Measurements from ENCODE around the gene PCOLCE2. TPM values are rescaled to one million over a fixed set of nuclear protein-coding genes. Genes with fewer than 3 reads are reported as not detected.

The PCOLCE2 gene
- total RNA-seq, 1 experiment from 2014 or later: 1.5 TPM

DNA sequence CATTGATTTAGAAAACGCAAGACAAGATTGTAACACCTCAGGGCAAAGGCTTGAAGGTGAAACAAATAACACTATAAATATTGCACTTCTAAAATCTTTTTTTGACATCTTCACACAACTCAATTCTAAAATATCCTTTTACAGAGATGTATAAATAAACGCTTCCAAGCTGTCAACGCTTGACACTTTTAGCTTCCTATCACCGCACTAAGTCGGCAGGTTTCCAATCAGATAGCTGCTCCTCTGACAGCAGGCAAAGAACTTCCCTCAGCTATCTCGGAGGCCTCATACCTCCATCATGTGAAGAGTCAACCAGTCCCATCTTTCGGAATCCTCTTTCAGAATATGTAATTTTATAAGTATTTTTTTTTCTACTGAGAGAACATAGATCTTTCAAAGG lies 71.0 kb downstream of the PCOLCE2 start:
- H3K27me3 ChIP-seq (ENCODE audit: insufficient read depth, low read depth): no peaks in the 10 kb centered on the region
- no peaks in the 10 kb centered on the region for H3K4me1 ChIP-seq (replicated peaks; ENCODE audit: insufficient read depth)
- no peak overlapping the region for H3K4me2 ChIP-seq
- no peaks in the 10 kb centered on the region for H3K9me3 ChIP-seq (ENCODE audit: insufficient read depth, low read depth)
- no peaks in the 10 kb centered on the region for H3K9me2 ChIP-seq (ENCODE audit: insufficient read depth)
- intact Hi-C loops (cut with micrococcal nuclease; ENCODE audit: unreplicated experiment): no loop called here
- BruUV-seq (replicated peaks): no TSS peak
- CTCF ChIA-PET: no interaction called here
- H4K20me1 ChIP-seq (ENCODE audit: insufficient read depth): no peaks in the 10 kb centered on the region
- H3K27ac ChIP-seq: no peak overlapping the region
- H3F3A ChIP-seq (ENCODE audit: insufficient read depth, low read depth): no peaks in the 10 kb centered on the region
- DNase-seq: no peak
- no peak overlapping the region for H3K4me3 ChIP-seq
- H2AFZ ChIP-seq: no peak overlapping the region
- POLR2A ChIA-PET (ENCODE audit: unreplicated experiment): no interaction called here
- TF ChIP-seq EZH2 (IDR thresholded peaks at IDR 0.05; ENCODE audit: low read depth): no peak
- TF ChIP-seq, protein P1, sequence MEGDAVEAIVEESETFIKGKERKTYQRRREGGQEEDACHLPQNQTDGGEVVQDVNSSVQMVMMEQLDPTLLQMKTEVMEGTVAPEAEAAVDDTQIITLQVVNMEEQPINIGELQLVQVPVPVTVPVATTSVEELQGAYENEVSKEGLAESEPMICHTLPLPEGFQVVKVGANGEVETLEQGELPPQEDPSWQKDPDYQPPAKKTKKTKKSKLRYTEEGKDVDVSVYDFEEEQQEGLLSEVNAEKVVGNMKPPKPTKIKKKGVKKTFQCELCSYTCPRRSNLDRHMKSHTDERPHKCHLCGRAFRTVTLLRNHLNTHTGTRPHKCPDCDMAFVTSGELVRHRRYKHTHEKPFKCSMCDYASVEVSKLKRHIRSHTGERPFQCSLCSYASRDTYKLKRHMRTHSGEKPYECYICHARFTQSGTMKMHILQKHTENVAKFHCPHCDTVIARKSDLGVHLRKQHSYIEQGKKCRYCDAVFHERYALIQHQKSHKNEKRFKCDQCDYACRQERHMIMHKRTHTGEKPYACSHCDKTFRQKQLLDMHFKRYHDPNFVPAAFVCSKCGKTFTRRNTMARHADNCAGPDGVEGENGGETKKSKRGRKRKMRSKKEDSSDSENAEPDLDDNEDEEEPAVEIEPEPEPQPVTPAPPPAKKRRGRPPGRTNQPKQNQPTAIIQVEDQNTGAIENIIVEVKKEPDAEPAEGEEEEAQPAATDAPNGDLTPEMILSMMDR (conservative IDR thresholded peaks at IDR 0.05): no peak
- H3K79me2 ChIP-seq (ENCODE audit: low read depth): no peaks in the 10 kb centered on the region
- no peaks in the 10 kb centered on the region for H3K36me3 ChIP-seq (ENCODE audit: low read depth)

- no peak for DNase-seq
- BruUV-seq (replicated peaks): no TSS peak
- Histone ChIP-seq H2AFZ (no peak overlapping the region), H3K4me1 (replicated peaks; ENCODE audit: insufficient read depth) (no peaks in the 10 kb centered on the region), H3K9me2 (ENCODE audit: insufficient read depth) (no peaks in the 10 kb centered on the region), H3K27me3 (ENCODE audit: insufficient read depth, low read depth) (no peaks in the 10 kb centered on the region), H3K4me3 (no peak overlapping the region), H3K36me3 (ENCODE audit: low read depth) (no peaks in the 10 kb centered on the region), H3K9me3 (ENCODE audit: insufficient read depth, low read depth) (no peaks in the 10 kb centered on the region), H3F3A (ENCODE audit: insufficient read depth, low read depth) (no peaks in the 10 kb centered on the region), H3K79me2 (ENCODE audit: low read depth) (no peaks in the 10 kb centered on the region), H3K27ac (no peak overlapping the region), H4K20me1 (ENCODE audit: insufficient read depth) (no peaks in the 10 kb centered on the region), H3K4me2 (no peak overlapping the region)
- ChIA-PET POLR2A (ENCODE audit: unreplicated experiment) (no interaction called here), CTCF (no interaction called here)
- TF ChIP-seq EZH2 (IDR thresholded peaks at IDR 0.05; ENCODE audit: low read depth): no peak
- TF ChIP-seq, protein P1 (conservative IDR thresholded peaks at IDR 0.05): no peak
- intact Hi-C loops (cut with micrococcal nuclease; ENCODE audit: unreplicated experiment): no loop called here
Observed at GRCh38 chr3:142817356-142817755, 71.5 kb downstream of the PCOLCE2 start.

DNA sequence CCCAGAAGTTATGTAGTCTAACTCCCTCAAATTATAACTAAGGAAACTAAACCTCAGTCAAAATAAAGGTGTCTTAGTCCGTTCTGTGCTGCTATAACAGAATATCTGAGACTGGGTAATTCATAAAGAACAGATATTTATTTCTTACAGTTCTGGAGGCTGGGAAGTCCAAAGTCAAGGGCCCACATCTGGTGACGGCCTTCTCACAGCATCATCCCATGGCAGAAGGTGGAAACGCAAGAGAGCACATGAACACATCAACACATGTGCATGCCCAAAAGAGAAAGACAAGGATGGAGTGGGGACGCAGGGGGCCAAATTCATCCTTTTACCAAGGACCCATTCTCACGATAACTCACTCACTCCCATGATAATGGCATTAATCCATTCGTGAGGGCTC lies 73.1 kb downstream of the PCOLCE2 start:
- BruUV-seq (replicated peaks): no TSS peak
- Histone ChIP-seq H3K27me3 (ENCODE audit: insufficient read depth, low read depth) (no peaks in the 10 kb centered on the region), H3K4me1 (replicated peaks; ENCODE audit: insufficient read depth) (no peaks in the 10 kb centered on the region), H3K9me2 (ENCODE audit: insufficient read depth) (no peaks in the 10 kb centered on the region), H2AFZ (no peak overlapping the region), H4K20me1 (ENCODE audit: insufficient read depth) (no peaks in the 10 kb centered on the region), H3F3A (ENCODE audit: insufficient read depth, low read depth) (no peaks in the 10 kb centered on the region), H3K27ac (no peak overlapping the region), H3K4me3 (no peak overlapping the region), H3K9me3 (ENCODE audit: insufficient read depth, low read depth) (no peaks in the 10 kb centered on the region), H3K36me3 (ENCODE audit: low read depth) (no peaks in the 10 kb centered on the region), H3K79me2 (ENCODE audit: low read depth) (no peaks in the 10 kb centered on the region), H3K4me2 (no peak overlapping the region)
- intact Hi-C loops (cut with micrococcal nuclease; ENCODE audit: unreplicated experiment): no loop called here
- ChIA-PET CTCF (no interaction called here), POLR2A (ENCODE audit: unreplicated experiment) (no interaction called here)
- TF ChIP-seq, protein P1 (conservative IDR thresholded peaks at IDR 0.05): no peak
- no peak for TF ChIP-seq EZH2 (IDR thresholded peaks at IDR 0.05; ENCODE audit: low read depth)
- no peak for DNase-seq

All from PC-9 (cell line).